Colonic mucosa (tissue), 4 donors: ENCODE results near the gene CRMP1. TPM values are rescaled to one million over a fixed set of nuclear protein-coding genes. Genes with fewer than 3 reads are reported as not detected.

Experiments
- DNase-seq: peaks from one replicate; pipeline ENCODE4 v3.0.0-alpha.2; 2020
- H3K27ac ChIP-seq: fragments of 200-600 bp; one replicate; pipeline ENCODE4 v1.8.0; 2021
- H3K27me3 ChIP-seq: fragments of 200-600 bp; one replicate; pipeline ENCODE4 v1.8.0; 2021
- H3K36me3 ChIP-seq: fragments of 200-600 bp; one replicate; pipeline ENCODE4 v1.8.0; 2021
- H3K4me1 ChIP-seq: fragments of 200-600 bp; one replicate; pipeline ENCODE4 v1.8.0; 2021; ENCODE audit warnings: mild to moderate bottlenecking
- H3K4me3 ChIP-seq: fragments of 200-600 bp; one replicate; pipeline ENCODE4 v1.8.0; 2021
- H3K9ac ChIP-seq, 2 donors: one replicate each; pipeline ENCODE4 v1.7.0; 2013; ENCODE audit warnings: control low read depth in 2 of 2, low read depth in 2 of 2, low read length in 2 of 2
- H3K9me3 ChIP-seq: fragments of 200-600 bp; one replicate; pipeline ENCODE4 v1.8.0; 2021
- intact Hi-C: fragments of 100-400 bp; cut with DNase I; formaldehyde crosslinking; loops from one replicate; pipeline ENCODE4 v1.14.1; 2022
- total RNA-seq, 2 donors: library from RNA; stranded (reverse); fragmentation: NEBNext Ultra II Directional in 1 of 2; extraction: Animal tissue kit (Norgen Biotek cat#: 25700) in 1 of 2; gene quantifications; one replicate each; pipeline ENCODE4 v1.2.1, GENCODE V29; 2021
- TF ChIP-seq, protein P1 (sequence below): fragments of 200-600 bp; IDR thresholded peaks from one replicate; pipeline ENCODE4 v1.8.0; 2022; ENCODE audit warnings: antibody characterized with exemption, mild to moderate bottlenecking
- donor health status: healthy.
- donor health status: DM: no; HTN: no; CAD: no.
- donor health status: DM: no; HTN: no; CAD: no.

The CRMP1 gene
- total RNA-seq, 2 donors from 2014 or later: 0.49 to 1.2 TPM

DNA sequence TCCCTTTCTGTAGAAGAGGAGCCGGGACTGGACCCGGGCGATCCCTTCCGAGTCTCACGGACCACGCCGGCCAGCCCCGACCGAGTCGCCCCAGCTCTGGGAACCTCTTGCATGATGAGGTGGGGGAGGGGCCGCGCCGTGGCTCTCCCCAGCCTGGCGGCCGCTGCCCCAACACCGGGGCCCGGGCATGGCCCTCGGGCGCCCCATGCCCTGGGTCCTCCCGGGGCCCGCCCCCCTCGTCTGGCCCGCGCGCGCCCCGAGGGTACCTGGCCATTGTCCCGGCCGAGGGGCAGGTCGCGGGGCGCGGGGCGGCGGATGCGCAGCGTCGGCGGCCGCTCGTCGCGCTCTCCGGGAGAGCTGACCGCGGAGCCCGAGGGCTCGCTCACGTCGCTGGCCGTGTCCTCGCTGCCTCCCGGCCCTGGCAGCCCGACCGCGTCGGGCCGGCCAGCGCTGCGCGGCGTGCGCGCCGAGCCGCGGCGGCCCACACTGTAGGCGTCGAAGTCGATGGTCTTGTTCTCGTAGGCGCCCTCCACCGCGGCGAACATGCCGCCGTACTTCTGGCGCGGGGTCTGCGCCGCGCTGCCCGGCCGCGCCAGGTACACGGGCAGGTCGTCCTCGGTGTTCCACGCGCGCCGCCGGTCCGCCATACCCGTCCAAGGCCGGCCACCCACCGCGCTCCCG is 423 bp downstream of the CRMP1 start:
- TF ChIP-seq, protein P1, sequence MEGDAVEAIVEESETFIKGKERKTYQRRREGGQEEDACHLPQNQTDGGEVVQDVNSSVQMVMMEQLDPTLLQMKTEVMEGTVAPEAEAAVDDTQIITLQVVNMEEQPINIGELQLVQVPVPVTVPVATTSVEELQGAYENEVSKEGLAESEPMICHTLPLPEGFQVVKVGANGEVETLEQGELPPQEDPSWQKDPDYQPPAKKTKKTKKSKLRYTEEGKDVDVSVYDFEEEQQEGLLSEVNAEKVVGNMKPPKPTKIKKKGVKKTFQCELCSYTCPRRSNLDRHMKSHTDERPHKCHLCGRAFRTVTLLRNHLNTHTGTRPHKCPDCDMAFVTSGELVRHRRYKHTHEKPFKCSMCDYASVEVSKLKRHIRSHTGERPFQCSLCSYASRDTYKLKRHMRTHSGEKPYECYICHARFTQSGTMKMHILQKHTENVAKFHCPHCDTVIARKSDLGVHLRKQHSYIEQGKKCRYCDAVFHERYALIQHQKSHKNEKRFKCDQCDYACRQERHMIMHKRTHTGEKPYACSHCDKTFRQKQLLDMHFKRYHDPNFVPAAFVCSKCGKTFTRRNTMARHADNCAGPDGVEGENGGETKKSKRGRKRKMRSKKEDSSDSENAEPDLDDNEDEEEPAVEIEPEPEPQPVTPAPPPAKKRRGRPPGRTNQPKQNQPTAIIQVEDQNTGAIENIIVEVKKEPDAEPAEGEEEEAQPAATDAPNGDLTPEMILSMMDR: no peak
- H3K4me1 ChIP-seq: no peaks in the 10 kb centered on the region
- DNase-seq: no peak
- H3K9ac ChIP-seq: no peak overlapping the region
- no peak overlapping the region for H3K27ac ChIP-seq
- H3K27me3 ChIP-seq: peaks cover 51% of the 10 kb centered on the region
- no peaks in the 10 kb centered on the region for H3K36me3 ChIP-seq
- intact Hi-C loops: no loop called here
- no peak overlapping the region for H3K4me3 ChIP-seq
- no peaks in the 10 kb centered on the region for H3K9me3 ChIP-seq

DNA sequence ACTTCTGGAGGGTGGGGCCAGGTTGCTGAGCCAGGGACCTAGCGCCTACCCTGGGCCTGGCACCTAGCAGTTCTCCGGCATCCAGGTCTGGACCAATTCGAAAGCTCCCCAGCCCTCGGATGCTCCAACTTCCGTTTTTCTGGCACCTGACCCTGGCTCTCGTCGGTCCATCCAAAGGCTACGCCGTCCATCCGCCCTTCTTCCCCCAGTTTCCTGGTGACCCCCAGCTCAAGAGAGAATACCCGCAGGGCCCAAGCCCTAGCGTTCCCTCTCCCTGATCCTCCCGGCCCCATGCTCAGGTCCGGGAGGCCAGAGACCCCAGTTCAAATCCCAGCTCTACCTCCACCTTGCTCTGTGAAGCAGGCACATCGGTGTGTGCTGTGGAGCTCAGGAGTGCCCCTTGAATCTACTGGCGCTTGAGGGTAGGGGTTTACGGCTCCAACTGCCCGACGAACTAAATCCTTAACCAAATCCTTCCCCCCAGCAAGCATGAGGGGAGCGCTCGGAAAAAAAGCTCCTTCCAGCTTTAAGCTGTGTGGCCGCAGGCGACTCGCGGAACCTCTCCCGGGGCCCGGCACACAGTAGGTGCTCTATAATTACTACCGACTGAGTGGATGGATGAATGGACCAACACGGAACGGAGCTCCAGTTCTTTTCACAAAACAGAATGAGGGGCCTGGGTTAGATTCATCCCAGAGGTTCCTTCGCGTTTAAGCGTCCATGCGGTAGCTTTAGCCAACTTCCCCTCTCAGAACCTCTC is 1.1 kb downstream of the CRMP1 start:
- TF ChIP-seq, protein P1: no peak
- H3K9ac ChIP-seq: no peak overlapping the region
- no peaks in the 10 kb centered on the region for H3K4me1 ChIP-seq
- intact Hi-C loops: no loop called here
- DNase-seq: no peak
- H3K36me3 ChIP-seq: no peaks in the 10 kb centered on the region
- no peak overlapping the region for H3K4me3 ChIP-seq
- H3K27ac ChIP-seq: no peak overlapping the region
- no peaks in the 10 kb centered on the region for H3K9me3 ChIP-seq
- H3K27me3 ChIP-seq: peaks cover 55% of the 10 kb centered on the region

DNA sequence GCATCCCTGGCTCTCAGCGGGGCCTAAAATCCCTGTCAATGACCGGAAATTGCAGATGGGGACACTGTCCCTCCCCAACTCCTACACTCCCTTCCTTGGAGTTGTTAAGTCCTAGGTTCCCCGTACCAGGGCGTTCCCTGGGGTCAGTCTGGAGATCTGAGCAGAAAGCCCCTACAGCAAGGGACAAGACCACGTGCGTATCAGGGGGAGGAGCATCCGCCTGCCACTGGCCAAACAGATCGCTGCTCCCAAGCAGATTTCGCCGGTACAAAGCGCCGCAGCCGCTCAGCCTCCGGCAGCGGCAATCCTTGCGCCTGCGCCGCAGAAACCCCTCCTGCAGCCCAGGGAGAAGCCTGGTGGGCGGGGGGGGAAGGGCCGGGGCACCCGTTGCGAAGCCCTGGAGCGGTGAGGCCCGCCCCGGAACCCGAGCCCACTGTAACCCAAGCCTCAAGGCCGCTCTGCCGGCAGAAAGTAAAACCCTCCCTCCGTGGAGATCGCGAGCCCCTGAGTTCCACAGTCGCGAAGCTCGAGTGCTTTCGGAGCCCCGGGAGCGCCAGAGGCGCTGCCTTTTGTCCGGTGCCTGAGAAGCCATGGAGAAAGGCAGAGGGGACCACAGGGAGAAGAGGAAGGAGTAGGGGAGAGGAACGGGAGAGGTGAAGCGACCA is 2.7 kb downstream of the CRMP1 start:
- H3K27me3 ChIP-seq: peaks cover 55% of the 10 kb centered on the region
- H3K9me3 ChIP-seq: no peaks in the 10 kb centered on the region
- H3K4me3 ChIP-seq: no peak overlapping the region
- DNase-seq: no peak
- intact Hi-C loops: no loop called here
- no peak overlapping the region for H3K27ac ChIP-seq
- no peak overlapping the region for H3K9ac ChIP-seq
- H3K36me3 ChIP-seq: no peaks in the 10 kb centered on the region
- TF ChIP-seq, protein P1: no peak
- H3K4me1 ChIP-seq: no peaks in the 10 kb centered on the region

DNA sequence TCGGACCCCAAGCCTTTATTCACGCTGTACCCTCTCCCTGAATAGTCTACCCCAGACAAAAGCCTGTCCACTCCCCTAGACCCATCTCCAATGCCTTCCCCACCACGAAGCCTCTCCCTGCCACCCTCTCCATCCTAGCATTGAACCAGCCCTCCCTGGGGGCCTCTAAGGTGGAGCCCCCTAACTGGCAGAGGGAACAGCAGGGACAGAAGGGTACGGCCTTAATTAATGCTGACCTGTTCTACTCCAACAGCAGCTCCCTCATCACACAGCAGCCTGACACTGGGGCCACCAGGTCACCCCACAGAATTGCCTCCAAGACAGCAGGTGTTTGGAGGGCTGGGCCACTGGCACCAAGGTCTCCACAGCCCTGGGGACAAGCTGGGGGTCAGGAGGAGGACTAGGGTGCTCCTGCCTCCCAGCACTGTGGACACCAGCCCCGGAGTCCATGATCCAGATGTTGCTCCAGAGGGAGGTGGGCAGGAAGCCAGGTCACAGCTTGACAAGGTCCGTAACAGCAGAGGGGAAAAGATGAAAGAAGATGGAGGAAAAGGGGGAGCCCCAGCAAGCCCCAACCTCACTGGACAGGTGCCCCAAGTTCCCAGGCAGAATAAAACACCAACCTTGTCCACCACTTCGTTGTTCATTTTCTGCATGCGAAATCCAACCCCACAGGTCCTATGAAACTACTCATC is 3.7 kb downstream of the CRMP1 start:
- H3K36me3 ChIP-seq: no peaks in the 10 kb centered on the region
- TF ChIP-seq, protein P1: no peak
- H3K9ac ChIP-seq: no peak overlapping the region
- DNase-seq: no peak
- H3K4me3 ChIP-seq: no peak overlapping the region
- peaks cover 55% of the 10 kb centered on the region for H3K27me3 ChIP-seq
- H3K27ac ChIP-seq: no peak overlapping the region
- intact Hi-C loops: no loop called here
- H3K9me3 ChIP-seq: no peaks in the 10 kb centered on the region
- no peaks in the 10 kb centered on the region for H3K4me1 ChIP-seq
